Cardiac septum (tissue), 1 donor: Measurements from ENCODE around the gene PSMA6. TPM values are rescaled to one million over a fixed set of nuclear protein-coding genes. Genes with fewer than 3 reads are reported as not detected.
"Not testable (repeated sequence)": the region's sequence is repeated elsewhere in the genome, so short reads cannot be mapped to it uniquely, and the experiment has no call there.

Experiments
- DNase-seq: peaks from one replicate; pipeline ENCODE4 v3.0.0-alpha.2; 2020; ENCODE audit warnings: low spot score
- intact Hi-C: fragments of 100-400 bp; cut with DNase I; formaldehyde crosslinking; loops from one replicate; pipeline ENCODE4 v1.14.0; 2022
- total RNA-seq: library from RNA; stranded (reverse); fragmentation: NEBNext Ultra II Directional; extraction: Animal tissue kit (Norgen Biotek cat#: 25700); gene quantifications from one replicate; pipeline ENCODE4 v1.2.1, GENCODE V29; 2021
- donor health status: DM: no; HTN: no; CAD: no.

PSMA6 gene
- total RNA-seq, 1 donor from 2014 or later = 125 TPM

GRCh38 chr14:35338731-35339405 is 46.7 kb downstream of the PSMA6 start:
- intact Hi-C loops = no loop called here
- DNase-seq = no peak

DNA sequence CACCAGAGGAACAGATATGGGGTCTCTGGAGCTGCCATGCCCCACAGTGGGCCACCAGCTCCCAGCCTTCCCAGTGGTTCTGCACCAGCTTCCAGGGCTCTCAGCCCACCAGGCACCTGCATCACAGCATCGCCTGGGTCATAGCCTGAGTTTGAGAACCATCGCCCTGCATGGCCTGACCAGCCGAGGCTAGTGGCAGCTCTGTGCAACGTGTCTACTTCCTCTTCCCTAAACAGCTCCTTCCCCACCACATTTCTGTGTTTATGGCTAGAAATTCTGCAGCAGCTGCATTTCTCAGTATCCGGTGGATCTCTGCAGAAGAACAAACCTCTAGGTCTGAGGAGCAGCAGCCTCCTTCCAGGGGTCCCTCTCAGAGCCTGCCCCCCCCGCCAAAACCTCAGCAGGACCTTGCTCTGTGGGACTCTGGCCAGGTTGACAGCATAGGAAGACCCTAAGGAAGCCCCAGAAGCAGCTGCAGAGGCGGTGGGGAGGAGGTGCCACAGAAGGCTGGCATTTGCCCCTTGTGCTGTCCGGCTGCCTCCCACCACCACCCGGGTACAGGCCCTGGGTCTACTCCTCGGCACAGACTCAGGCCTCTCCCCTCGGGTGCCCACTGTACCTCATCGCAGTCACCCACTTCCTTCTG is 47.7 kb downstream of the PSMA6 start:
- no peak for DNase-seq
- intact Hi-C loops = loop anchor here (2.0 to 5.0 kb wide), 2 partner anchors 25 to 47 kb away; no protein-coding TSS in a partner anchor

DNA sequence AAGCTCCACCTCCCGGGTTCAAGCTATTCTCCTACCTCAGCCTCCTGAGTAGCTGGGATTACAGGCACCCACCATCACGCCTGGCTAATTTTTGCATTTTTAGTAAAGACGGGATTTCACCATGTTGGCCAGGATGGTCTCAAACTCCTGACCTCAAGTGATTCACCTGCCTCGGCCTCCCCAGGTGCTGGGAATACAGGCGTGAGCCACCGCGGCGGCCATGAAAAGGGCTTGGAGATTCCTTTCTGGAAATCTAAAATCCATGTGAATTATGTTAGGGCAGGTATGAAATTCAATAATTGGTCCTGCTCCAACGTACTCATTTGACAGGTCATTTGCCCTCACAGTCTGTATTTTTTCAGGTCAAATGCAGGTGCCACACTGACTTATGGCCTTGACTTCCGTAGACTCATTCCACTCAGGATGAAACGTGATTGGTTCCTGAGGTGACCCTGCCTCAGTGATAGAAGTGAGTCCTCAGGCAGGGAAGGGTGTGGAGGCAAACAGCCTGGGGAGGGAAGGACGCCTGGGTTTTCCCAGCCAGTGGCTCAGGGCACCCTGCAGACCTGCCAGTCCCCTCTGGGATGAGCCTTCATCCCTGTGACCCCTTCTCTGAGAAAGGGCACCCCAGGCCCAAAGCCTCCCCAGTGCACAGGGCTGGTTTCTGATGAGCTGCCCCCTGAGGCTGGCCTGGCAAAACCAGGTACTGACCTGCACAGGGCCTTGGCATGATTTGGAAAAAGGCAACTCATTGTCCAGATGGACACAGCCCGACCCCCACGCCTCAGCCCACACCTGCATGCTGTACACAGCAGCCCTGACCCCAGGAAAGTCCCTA is 48.7 kb downstream of the PSMA6 start:
- intact Hi-C loops = loop anchor here (2.0 to 5.0 kb wide), 2 partner anchors 24 to 46 kb away; no protein-coding TSS in a partner anchor
- no peak for DNase-seq

- DNase-seq = no peak
- intact Hi-C loops = loop anchor here (2.0 to 5.0 kb wide), 2 partner anchors 23 to 46 kb away; no protein-coding TSS in a partner anchor
Observed at GRCh38 chr14:35341454-35341750, 49.2 kb downstream of the PSMA6 start.

DNA sequence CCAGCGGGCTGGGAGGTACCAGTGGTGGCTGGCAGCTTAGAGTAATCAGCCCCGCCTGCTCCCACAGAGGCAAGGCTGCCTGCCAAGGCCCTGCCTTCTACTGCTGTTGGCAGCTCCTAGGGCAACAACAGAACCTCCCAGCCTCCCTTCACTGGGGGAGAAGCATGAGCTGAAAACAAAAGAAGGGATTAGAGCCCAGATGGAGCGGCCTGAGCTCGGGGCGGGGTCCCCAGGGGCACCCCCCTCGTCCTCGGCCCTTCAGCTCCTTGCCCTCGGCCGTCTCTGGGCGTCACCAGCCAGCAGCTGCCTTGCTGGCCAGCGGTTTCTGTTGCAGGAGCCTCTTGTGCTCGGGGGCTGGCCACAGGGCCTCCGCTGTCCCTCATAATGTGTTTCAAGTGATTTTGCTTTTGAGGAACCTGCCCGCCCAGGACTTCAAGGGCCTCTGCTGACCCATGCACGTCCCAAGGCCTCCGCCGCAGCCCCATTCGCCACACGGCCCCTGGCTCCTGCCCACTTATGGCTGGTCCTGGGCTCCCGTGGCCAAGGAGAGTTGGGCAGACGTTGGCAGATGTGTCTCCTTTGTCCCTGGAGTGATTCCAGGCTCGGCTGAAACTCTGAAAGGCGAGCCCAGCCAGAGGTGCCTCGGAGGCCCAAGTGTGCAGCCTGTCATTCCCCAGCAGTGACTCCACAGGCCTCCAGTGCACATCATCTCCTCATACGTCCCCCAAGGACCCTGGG is 49.7 kb downstream of the PSMA6 start:
- intact Hi-C loops = loop anchor here (2.0 to 5.0 kb wide), 2 partner anchors 23 to 45 kb away; no protein-coding TSS in a partner anchor
- DNase-seq = peak; percentile 95

GRCh38 chr14:35342489-35343010 is 50.4 kb downstream of the PSMA6 start:
- DNase-seq = no peak
- intact Hi-C loops = loop anchor here (5.0 kb wide), 1 partner anchor 45 kb away; no protein-coding TSS in a partner anchor

- DNase-seq = no peak
- intact Hi-C loops = loop anchor here (5.0 kb wide), 1 partner anchor 44 kb away; no protein-coding TSS in a partner anchor
Observed at GRCh38 chr14:35343702-35344101, 51.5 kb downstream of the PSMA6 start.

DNA sequence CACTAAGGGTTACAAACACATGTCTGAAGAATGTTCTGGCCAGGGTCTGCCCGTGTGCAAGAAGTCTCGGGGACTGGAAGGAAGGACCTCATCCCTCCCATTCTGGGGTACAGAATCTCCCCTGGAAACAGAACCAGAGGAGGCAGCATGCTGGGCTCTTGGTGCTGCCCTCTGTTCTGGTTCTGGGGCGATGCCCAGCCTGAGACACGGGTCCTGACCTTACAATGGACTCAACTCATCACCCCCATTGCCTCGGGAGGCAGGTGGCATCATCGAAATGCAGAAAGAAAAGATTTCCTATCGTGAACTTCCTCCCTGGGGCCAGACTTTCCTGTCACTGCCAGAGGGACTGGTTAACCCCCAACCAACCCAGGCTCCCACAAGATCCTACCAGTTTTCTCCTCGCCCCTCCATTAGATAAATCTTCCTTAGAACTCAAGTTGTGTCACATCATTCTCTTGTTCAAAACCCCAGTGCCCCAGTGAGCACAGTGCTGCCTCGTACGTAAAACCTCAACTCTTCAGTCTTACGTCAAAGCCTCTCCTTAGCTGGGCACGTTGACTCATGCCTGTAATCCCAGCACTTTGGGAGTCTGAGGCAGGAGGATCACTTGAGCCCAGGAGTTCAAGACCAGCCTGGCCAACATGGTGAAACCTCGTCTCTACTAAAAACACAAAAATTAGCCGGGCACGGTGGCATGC is 52.1 kb downstream of the PSMA6 start:
- DNase-seq = no peak
- intact Hi-C loops = loop anchor here (5.0 kb wide), 1 partner anchor 43 kb away; no protein-coding TSS in a partner anchor

GRCh38 chr14:35346738-35347322 is 54.6 kb downstream of the PSMA6 start:
- intact Hi-C loops = no loop called here
- no peak for DNase-seq

DNA sequence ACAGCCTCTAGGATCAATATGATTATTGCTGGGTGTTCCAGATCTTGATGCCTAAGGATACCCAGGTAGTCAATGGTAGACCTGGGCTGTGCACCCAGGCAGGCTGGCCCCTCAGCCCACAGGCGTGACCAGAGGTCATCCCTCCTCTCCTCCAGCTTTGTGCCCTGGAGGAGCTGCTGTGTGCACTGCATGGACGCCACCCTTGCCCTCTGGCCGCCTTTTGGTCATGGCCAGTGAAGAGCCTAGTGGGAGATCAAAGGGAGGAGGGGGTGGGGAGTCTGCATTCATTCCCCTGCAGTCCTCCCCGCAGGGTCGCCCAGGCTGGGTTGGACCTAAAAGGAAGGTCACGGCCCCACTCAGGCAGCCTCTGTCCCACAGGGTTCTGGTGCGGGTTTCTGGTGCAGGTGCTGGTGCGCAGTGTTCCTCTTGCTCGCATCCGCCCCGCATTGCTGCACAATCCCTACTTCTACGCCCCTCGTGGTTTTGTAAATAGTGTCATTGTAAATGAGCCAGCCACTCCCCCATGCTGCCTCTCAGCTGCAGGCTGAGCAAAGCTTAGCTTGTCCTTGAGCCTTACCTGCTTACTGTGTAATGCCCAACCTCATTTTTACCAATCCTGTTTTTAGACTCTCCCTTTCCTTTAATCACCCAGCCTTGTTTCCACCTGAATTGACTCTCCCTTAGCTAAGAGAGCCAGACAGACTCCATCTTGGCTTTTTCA is 55.3 kb downstream of the PSMA6 start:
- no peak for DNase-seq
- intact Hi-C loops = no loop called here

DNA sequence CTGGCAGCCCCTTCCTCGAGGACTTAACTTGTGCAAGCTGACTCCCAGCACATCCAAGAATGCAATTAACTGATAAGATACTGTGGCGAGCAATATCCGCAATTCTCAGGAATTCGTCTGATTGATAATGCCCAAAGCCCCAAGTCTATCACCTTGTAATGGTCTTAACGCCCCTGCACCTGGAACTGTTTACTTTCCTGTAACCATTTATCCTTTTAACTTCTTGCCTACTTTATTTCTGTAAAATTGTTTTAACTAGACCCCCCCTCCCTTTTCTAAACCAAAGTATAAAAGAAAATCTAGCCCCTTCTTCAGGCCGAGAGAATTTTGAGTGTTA is 55.8 kb downstream of the PSMA6 start:
- DNase-seq, intact Hi-C loops: not testable (repeated sequence)

GRCh38 chr14:35349496-35350365 is 57.5 kb downstream of the PSMA6 start:
- no peak for DNase-seq
- intact Hi-C loops = no loop called here

- intact Hi-C loops = no loop called here
- no peak for DNase-seq
Observed at GRCh38 chr14:35351497-35351896, 59.3 kb downstream of the PSMA6 start.

GRCh38 chr14:35351897-35352273 is 59.7 kb downstream of the PSMA6 start:
- intact Hi-C loops = no loop called here
- DNase-seq = no peak

DNA sequence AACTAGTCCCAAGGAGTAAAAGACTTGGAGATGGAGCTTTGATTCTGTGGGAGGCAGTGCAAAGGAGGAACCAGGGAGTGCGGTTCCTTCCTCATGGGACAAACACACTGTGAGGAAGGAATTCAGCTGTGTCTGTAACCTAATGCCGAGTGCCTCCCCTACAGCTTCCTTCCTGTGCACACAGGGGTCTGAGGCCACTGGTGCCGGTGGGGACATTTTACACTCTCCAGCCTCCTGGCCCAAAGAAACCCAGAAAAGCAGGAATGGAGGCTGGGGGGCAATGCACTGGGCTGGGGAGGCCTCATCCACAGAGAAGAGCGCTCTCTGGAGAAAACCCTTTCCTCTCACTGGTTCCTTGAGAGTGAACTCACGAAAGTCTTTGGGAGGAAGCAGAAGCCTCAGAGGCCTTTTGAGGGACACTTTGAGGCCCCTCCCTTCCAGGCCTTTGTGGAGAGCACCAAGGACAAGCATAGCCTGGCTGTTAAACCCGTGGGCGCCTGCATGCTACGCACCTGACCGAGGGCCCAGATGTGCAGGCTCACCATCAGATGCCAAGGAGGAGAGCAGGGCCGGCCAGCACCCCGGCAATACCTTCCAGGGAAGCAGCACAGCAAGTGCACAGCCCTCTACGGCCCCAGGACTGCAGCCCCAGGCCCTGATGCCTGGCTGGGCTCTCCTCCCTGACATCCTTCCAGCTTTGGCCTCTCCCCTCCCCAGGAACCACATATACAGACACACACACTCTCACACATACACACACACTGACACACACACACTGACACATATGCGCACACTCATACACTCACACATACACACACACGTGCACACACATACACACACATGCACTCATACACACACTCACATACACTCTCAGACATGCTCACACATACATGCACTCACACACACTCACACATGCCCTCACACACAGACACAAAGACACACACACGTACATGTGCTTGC is 60.4 kb downstream of the PSMA6 start:
- no peak for DNase-seq
- intact Hi-C loops = no loop called here
